ENCODE measurements around the gene DNASE1L2. TPM values are rescaled to one million over a fixed set of nuclear protein-coding genes. Genes with fewer than 3 reads are reported as not detected.

The DNASE1L2 gene, protein sequence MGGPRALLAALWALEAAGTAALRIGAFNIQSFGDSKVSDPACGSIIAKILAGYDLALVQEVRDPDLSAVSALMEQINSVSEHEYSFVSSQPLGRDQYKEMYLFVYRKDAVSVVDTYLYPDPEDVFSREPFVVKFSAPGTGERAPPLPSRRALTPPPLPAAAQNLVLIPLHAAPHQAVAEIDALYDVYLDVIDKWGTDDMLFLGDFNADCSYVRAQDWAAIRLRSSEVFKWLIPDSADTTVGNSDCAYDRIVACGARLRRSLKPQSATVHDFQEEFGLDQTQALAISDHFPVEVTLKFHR
- under 1 TPM; 0.37 to 0.67 TPM for total RNA-seq
- under 1 TPM; 0.13 to 0.20 TPM for polyA plus RNA-seq

DNA sequence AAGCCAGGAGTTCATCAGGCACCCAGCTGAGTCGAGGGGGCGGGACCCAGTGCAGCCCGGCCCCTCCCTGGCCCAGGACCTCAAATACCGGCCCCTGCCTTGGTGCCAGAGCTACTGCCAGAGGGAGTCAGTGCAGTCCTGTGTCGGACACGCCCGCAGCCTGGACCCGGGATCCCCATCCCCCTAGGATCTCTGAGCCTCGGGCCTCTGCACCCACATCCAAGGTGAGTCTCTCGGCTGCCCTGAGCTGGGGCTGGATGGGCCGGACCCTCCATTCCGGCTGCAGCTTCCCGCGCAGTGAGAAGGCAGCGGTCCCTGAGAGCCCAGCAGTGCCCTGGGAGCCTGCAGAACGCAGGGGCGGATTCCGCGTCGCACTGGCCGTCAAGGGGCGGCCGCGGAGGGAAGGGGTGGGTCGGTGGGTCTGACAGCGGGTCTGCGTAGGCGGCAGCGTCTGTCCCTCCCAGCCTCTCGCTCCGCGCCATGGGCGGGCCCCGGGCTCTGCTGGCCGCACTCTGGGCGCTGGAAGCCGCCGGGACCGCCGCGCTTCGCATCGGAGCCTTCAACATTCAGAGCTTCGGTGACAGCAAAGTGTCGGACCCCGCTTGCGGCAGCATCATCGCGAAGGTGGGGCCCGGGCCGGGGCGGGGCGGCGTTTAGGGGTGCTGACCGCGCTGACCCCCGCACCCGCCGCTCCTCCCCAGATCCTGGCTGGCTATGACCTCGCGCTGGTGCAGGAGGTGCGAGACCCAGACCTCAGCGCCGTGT lies at the start of gene DNASE1L2:
Gene DNASE1L2, plus strand, starts transcription at position 108 of the 765 bp plus-strand sequence. Its CDS starts 373 bp downstream, at position 481.
- Histone ChIP-seq H3K4me1 (ENCODE audit: control insufficient read depth in 4 of 4, insufficient read depth in 4 of 4, low read length in 3 of 4) (peaks cover 0 to 14% (median 11%) of the 10 kb centered on the region in 4 donors), H3K27me3 (ENCODE audit: control insufficient read depth in 4 of 4, insufficient read depth in 4 of 4, low read length in 3 of 4) (no peaks in the 10 kb centered on the region), H3K9ac (ENCODE audit: low read depth in 1 of 2, low read length in 2 of 2) (no peak within 1 kb of the TSS), H3K9me3 (ENCODE audit: control insufficient read depth in 4 of 4, low read length in 3 of 4) (no peaks in the 10 kb centered on the region), H3K36me3 (ENCODE audit: control insufficient read depth in 4 of 4, insufficient read depth in 3 of 4, low read depth in 1 of 4, low read length in 3 of 4) (peaks cover 0 to 41% (median 19%) of the 10 kb centered on the region in 4 donors), H3K27ac (ENCODE audit: low read depth in 1 of 2, low read length in 2 of 2) (no peak within 1 kb of the TSS), H3K4me3 (ENCODE audit: low read depth in 1 of 3, low read length in 3 of 3) (no peak within 1 kb of the TSS)
- WGBS, result 10% methylated on average over 64 of the region's 64 CpGs
- no peak for DNase-seq (ENCODE audit: low spot score)
- TF ChIP-seq, protein P1, sequence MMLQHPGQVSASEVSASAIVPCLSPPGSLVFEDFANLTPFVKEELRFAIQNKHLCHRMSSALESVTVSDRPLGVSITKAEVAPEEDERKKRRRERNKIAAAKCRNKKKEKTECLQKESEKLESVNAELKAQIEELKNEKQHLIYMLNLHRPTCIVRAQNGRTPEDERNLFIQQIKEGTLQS (IDR thresholded peaks at IDR 0.05), result no peak
- TF ChIP-seq GABPA (IDR thresholded peaks at IDR 0.05 in 1 of 2, conservative IDR thresholded peaks at IDR 0.05 in 1 of 2) (no peak), RAD21 (IDR thresholded peaks at IDR 0.05) (no peak), RXRA (IDR thresholded peaks at IDR 0.05) (no peak), MAX (IDR thresholded peaks at IDR 0.05) (no peak), HNF4G (IDR thresholded peaks at IDR 0.05) (no peak), YY1 (IDR thresholded peaks at IDR 0.05) (no peak), JUND (IDR thresholded peaks at IDR 0.05) (no peak)

DNA sequence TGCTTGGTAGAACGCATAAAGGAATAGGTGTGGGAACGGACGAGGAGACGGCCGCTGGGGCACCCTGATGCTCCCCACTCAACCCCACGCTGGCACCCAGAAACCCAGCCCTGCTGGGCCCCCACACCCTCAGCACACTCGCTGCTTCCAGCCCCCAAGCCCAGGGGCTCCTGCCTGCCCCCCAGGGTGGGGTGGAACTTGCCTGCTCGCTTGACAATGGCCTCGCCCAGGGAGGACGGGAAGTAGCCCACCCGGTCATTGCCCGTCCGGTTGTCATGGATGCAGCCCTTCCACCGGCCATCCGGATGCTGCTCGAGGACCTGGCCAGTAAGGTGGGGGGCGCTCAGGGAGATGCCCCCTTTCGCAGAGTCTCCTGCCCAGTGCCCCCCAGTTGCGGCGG lies 49.7 kb upstream of the DNASE1L2 start:
- no peak for DNase-seq (ENCODE audit: low spot score)
- TF ChIP-seq TAF1 (conservative IDR thresholded peaks at IDR 0.05), result no peak
- no peak for TF ChIP-seq RAD21 (IDR thresholded peaks at IDR 0.05)
- TF ChIP-seq EGR1 (IDR thresholded peaks at IDR 0.05; ENCODE audit: low read depth in 2 of 2), result no peak
- TF ChIP-seq HNF4G (IDR thresholded peaks at IDR 0.05), result no peak
- TF ChIP-seq FOXA1 (IDR thresholded peaks at IDR 0.05), result no peak
- no peak for TF ChIP-seq SP1 (IDR thresholded peaks at IDR 0.05)
- no peak for TF ChIP-seq MAX (IDR thresholded peaks at IDR 0.05)
- TF ChIP-seq NR2F2 (IDR thresholded peaks at IDR 0.05), result no peak
- Histone ChIP-seq H3K27ac (ENCODE audit: low read depth in 1 of 2, low read length in 2 of 2) (no peak overlapping the region), H3K9ac (ENCODE audit: low read depth in 1 of 2, low read length in 2 of 2) (no peak overlapping the region), H3K36me3 (ENCODE audit: control insufficient read depth in 4 of 4, insufficient read depth in 3 of 4, low read depth in 1 of 4, low read length in 3 of 4) (no peaks in the 10 kb centered on the region), H3K4me1 (ENCODE audit: control insufficient read depth in 4 of 4, insufficient read depth in 4 of 4, low read length in 3 of 4) (no peaks in the 10 kb centered on the region), H3K27me3 (ENCODE audit: control insufficient read depth in 4 of 4, insufficient read depth in 4 of 4, low read length in 3 of 4) (no peaks in the 10 kb centered on the region), H3K4me3 (ENCODE audit: low read depth in 1 of 3, low read length in 3 of 3) (no peak overlapping the region), H3K9me3 (ENCODE audit: control insufficient read depth in 4 of 4, low read length in 3 of 4) (no peaks in the 10 kb centered on the region)
- WGBS, result 91% methylated on average over 20 of the region's 20 CpGs

- Histone ChIP-seq H3K27ac (ENCODE audit: low read depth in 1 of 2, low read length in 2 of 2) (no peak overlapping the region), H3K9me3 (ENCODE audit: control insufficient read depth in 4 of 4, low read length in 3 of 4) (no peaks in the 10 kb centered on the region), H3K9ac (ENCODE audit: low read depth in 1 of 2, low read length in 2 of 2) (no peak overlapping the region), H3K4me3 (ENCODE audit: low read depth in 1 of 3, low read length in 3 of 3) (no peak overlapping the region), H3K36me3 (ENCODE audit: control insufficient read depth in 4 of 4, insufficient read depth in 3 of 4, low read depth in 1 of 4, low read length in 3 of 4) (no peaks in the 10 kb centered on the region), H3K4me1 (ENCODE audit: control insufficient read depth in 4 of 4, insufficient read depth in 4 of 4, low read length in 3 of 4) (no peaks in the 10 kb centered on the region), H3K27me3 (ENCODE audit: control insufficient read depth in 4 of 4, insufficient read depth in 4 of 4, low read length in 3 of 4) (no peaks in the 10 kb centered on the region)
- no peak for DNase-seq (ENCODE audit: low spot score)
- TF ChIP-seq YY1 (IDR thresholded peaks at IDR 0.05) (no peak), RAD21 (IDR thresholded peaks at IDR 0.05) (no peak), CTCF (IDR thresholded peaks at IDR 0.05; ENCODE audit: low read depth, low read length, missing input control) (no peak), HNF4A (conservative IDR thresholded peaks at IDR 0.05) (no peak)
- TF ChIP-seq, protein P2, sequence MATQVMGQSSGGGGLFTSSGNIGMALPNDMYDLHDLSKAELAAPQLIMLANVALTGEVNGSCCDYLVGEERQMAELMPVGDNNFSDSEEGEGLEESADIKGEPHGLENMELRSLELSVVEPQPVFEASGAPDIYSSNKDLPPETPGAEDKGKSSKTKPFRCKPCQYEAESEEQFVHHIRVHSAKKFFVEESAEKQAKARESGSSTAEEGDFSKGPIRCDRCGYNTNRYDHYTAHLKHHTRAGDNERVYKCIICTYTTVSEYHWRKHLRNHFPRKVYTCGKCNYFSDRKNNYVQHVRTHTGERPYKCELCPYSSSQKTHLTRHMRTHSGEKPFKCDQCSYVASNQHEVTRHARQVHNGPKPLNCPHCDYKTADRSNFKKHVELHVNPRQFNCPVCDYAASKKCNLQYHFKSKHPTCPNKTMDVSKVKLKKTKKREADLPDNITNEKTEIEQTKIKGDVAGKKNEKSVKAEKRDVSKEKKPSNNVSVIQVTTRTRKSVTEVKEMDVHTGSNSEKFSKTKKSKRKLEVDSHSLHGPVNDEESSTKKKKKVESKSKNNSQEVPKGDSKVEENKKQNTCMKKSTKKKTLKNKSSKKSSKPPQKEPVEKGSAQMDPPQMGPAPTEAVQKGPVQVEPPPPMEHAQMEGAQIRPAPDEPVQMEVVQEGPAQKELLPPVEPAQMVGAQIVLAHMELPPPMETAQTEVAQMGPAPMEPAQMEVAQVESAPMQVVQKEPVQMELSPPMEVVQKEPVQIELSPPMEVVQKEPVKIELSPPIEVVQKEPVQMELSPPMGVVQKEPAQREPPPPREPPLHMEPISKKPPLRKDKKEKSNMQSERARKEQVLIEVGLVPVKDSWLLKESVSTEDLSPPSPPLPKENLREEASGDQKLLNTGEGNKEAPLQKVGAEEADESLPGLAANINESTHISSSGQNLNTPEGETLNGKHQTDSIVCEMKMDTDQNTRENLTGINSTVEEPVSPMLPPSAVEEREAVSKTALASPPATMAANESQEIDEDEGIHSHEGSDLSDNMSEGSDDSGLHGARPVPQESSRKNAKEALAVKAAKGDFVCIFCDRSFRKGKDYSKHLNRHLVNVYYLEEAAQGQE (IDR thresholded peaks at IDR 0.05), result no peak
- WGBS, result 81% methylated on average over 17 of the region's 17 CpGs
These were observed 49.0 kb upstream of the DNASE1L2 start for GRCh38 chr16:2187212-2187611.

Measured in liver (tissue), 9 donors.